NCI-H1048 (cell line): ENCODE results near the gene SLC17A6.
A peak's percentile ranks its signal among the peaks of the same experiment; 100 is the strongest.

Experiments
- DNase-seq: peaks from one replicate; lab custom pipeline; 2025; lab: John Stamatoyannopoulos, UW

The SLC17A6 gene

DNA sequence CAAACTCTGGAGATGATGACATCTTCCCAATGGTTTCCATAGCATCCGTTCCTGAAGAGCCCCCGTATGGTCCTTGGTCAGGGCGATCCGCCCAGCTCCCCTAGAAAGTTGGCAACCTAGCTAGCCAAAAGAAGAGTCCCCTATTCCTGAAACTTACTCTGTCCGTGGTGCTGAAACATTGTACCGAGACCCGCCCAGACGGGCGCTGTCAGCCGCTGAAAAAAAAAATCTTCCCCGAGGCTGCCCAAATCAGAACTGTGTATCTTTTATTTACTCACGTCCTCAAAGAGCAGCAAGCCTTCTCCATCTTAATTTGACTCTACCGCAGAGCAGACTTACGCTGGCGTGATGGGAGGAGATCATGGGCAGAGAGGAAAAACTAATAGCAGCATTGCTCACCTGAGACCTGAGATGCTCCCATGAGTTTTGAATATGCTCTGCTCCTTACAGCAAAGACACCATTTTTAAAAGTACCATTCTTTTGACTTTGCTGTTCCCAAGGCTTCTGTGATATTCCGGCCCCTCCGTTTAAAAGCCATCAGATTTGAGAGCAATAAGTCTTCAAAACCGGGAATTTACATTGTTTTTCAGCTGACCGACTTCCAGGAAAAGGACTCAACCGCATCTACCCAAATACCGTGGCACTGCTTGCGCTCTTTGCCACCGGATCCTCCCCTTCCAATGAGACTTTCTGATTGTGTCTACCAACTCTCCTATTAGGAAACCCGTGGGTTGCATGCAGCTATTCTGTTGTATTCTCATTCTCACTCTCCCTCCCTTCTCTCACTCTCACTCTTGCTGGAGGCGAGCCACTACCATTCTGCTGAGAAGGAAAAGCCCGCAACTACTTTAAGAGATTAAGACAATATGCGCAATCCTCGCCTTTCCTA lies at the start of gene SLC17A6:
Gene SLC17A6, plus strand, starts transcription at position 786 of the 890 bp plus-strand sequence. CDS start 153 bp downstream, outside the sequence.
- peak; percentile 45 for DNase-seq

DNA sequence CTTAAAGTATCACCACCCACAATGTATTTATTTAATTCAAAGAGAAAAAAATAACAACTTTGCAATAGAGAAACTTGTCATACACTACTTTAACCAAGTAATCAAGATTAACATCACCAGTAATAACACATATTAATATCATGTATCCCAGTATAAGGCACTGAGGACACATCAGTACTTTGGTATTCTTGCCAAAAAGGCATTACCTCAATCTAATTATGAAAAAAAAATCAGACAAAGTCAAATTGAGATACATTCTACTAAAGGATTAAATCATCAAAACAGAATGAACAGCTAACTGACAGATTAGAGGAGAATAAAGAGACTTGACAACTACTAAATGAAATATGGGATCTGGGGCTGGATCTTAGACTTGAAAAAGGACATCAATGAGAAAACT lies 35.8 kb upstream of the SLC17A6 start:
- no peak for DNase-seq

DNA sequence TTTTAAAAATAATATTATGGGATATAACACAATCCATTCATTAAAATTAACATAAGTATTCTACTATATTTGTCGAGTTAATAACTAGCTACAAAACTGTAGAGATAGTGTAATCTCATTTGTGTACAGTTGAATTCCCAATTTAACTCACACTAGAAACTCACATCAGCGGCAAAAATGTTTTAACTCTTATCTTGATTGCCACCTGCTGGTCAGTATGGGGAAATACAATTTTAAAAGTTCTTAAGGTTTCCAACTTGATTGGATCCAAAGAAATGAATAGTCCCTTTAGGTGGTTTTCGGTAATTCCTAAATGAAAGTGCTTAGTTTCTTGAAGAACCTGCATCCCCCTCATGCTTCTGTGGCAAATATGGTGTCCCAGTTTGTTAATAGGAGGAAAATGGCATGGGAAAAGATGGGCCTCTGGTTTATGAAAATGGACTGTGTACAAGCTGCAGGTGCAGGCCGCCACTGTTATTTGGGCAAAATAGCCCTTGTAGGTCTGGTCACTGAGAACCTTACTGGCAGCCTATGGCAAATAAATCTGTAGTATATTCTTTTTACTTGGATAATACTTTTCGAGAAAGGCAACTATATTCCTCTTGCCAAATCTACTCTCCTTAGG lies 33.7 kb upstream of the SLC17A6 start:
- peak; percentile 1 for DNase-seq

DNA sequence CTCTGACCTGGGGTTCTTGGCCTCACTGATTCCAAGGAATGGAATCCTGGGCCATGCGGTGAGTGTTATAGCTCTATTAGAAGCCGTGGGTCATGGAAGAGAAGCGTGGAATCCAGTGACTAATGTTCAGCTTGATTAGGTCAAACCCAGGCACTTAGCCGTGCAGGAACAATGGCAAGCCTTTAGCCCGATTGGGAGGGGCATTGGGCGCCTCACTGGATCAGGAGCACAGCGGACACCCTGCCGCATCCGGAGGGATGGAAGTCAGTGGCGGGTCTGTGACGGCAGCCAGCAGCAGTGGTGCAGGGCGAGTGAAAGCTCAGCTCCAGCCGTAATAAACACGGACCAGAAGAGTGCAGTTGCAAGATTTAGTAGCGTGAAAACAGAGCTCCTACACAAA lies 20.5 kb upstream of the SLC17A6 start:
- no peak for DNase-seq

DNA sequence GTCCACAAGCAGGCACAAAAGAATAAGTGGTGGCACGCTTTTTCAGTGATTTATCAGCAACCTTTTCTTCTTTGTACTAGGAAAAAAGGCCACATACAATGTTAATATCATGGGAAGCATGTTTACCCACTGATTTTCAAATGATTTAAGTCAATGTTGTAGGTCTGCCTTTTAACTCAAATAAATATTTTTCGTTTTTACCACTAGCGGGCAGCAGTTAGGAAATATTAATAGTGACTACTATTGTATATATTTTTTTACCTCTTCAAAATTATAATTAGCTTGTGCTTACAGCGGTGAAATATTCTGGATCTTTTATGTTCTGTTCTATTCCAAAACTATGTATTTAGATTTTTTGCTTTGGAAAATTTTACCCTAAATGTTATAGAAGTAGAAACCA lies 6.4 kb upstream of the SLC17A6 start:
- DNase-seq, result no peak

DNA sequence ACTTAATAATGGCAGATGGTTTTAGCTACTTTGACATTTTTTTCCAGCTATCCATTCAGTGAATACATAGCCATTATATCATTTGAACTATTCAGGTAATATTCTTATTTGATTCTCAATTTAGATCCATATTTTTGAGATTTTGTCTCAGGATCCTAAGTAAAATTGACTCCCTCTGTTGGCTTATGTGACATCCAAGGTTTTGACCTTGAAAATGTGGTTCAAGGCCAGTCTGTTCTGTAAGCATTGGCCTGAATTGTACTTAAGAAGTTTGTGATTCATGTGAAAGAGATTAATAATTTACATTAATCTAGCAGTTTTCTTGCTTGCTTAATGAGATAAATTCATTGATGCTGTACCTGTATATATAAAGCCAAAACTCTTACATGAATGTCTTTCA lies 1.6 kb upstream of the SLC17A6 start:
- DNase-seq, result no peak

DNA sequence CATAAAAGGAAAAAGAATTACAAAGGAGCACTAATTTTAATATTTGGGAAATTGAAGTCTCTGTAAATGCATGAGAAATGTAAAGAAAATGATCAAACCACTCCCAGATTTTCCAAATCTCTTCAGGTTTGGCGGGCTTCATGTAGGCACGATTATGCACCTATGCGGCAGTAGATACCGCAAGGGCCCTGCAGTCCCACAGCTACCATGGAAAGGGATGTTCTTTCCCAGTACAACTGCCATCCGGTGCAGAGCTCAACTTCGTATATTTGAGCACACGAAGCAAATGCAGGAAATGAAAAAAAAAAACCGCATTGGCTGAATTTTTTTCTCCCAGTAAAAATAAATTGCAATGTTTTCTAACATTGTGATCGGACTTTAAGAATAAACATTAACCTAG lies 1.4 kb downstream of the SLC17A6 start:
- DNase-seq, result no peak

DNA sequence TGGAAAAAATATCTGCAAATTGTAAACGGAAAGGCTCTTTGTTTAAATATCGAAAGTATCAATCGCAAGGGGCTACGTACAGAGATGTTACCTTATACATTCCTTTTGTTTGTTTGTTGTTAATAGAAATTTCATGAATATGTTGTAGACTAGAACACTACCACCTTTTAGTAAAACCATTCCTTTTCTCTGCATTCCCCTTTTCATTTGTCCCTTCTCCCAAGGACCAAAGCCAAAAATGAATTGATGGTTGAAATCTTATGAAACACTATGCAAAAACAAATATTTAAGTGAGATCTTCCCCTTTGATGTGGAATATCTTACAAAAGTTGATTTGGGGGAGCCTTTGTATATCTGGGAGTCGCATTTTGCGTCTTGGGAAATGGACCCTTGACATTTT lies 2.1 kb downstream of the SLC17A6 start:
- no peak for DNase-seq

DNA sequence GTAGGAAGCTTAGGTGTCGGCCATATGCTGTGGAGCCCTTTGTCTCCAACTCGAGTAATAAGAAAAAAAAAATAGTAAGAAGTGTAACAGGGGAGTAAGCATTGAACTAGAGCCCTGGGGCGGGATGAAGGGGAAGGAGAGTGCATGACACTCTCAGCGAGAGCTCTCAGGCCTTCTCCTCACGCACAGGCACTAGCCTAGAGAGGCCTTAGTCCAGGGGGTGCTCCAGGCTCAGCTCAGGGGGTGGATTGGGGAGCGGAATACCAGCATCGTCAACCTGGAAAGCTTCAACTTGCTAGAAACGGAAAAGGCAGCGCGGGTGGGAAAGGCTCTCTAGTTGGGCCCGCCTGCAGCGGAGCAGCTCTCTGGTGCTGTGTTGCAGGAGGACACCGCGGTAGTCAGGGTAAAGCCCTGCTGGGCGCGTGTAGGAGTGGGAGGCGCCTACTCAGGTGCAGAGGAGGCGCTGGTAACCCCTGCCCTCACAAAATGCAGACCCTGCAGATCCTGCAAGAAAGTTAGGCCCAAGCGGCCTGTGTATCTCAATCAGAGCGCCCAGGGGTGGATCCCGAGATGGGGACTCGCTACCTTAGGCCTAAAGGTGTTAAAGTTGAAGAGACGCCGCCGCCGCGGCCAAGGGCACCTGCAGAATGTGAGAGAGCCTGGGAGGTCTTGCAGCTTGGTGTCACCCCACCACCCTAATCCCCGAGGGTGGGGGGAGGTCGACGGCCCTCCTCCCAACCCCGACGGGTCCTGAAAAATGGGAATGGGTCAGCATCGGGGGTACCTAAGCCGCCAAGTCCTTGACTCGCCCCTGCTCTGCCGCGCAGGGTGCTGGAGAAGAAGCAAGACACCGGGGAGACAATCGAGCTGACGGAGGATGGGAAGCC lies 2.8 kb downstream of the SLC17A6 start:
- DNase-seq, result no peak

DNA sequence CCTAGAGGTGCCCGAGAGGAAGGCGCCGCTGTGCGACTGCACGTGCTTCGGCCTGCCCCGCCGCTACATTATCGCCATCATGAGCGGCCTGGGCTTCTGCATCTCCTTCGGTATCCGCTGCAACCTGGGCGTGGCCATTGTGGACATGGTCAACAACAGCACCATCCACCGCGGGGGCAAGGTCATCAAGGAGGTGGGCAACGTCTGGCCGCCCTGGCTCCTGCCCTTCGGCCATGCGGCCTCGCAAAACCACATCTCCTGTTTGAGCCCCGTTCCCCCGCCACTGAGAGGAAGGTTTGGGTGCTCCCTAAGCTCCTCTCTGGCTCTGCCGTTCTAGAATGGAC lies 3.4 kb downstream of the SLC17A6 start:
- no peak for DNase-seq

DNA sequence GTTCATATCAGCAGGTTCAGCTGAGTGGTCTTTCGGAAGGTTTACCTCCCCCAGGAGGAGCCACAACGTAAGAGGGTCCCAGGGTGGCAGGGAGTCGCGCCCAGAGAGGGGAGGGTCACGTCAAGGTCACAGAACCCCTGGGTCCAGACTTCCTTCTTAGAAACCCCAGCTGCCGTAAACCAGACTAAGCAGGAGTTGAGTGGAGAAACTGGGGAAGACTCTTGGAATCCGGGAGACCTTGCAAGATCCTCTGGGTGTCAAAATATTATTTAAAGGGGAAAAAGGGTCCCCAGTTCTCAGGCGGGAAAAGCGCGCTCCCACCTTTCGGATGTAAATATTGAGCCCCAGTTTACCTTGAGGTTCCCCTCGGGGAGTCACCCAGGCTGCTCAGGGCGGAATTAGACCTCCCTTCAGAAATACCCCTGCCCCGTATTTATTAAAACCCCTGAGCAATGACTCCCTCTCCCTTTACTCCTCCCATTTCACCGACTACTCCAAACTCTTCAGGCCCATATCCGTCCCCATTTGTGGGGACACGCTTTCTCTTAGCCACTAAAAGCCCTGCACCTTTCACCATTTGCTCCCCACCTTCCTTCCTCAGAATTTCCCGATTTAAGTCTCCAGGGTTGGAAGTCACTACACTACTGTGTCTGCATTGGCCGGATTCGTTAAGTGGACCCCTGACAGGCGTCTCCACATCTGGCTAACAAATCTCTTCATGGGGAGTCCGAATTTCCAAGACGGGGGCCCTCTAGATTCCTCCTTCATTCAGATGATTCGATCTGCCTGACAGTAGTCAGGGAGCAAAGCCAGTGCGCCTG lies 4.2 kb downstream of the SLC17A6 start:
- DNase-seq, result no peak

DNA sequence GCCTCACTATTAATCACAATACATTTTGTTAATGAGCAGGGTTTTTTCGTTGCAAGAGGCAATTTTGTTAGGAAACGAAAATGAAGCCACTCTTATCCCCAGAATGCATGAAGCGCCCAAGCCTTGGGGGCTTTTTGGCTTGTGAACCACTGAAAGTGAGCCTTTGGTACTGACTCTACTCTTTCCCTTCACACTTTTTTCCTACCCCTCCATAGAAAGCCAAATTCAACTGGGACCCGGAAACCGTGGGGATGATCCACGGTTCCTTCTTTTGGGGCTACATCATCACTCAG lies 4.8 kb downstream of the SLC17A6 start:
- no peak for DNase-seq

DNA sequence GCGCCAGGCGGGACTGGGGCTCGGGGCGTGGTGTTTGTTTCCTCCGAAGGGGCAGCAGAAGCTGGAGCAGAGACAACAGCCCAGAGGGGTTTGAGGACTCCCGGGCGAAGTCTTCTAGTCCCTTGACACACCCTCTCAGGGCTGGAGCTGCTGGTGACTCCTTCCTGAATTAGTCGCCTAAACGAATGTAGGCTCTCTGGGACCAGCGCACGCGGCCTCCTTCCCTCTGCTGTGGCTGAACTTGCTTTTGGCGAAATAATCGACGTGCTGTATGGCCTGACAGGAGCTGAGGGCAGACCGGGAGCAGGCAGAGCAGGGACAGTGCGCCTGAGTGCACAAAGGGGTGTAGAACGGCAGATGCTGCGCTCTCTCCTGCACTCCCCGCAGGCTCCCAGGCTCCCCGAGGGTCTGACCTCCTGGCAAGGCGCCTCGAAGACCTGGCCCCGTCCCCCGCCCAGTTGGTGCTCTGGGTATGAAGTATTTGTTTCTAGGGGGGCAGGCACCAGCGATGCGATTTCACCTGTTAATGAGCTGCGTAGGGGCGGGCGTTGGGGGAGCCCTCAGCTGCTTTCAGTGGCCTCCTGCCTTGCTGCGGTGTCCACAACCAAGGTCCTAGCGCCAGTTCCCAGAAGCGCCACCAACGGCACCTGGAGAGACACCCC lies 5.3 kb downstream of the SLC17A6 start:
- DNase-seq, result no peak

DNA sequence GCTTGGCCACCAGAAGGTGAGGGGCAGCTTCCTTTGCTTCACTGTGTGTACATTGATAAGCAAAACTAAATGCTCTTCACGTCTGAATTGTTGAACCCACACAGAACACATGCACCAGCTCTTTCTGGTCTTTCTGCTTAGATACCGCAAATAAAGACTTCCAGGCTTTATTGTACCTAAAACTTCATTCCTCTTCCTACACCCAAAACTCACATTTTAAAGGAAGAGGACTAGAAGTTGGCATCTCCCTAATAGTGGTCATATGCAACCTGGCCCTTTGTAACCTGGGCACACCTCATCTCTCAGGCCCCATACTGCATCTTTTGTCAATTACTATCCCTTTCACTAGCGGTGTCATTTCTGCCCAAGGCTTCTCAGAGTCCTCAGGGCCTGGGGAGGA lies 5.9 kb downstream of the SLC17A6 start:
- DNase-seq, result no peak

DNA sequence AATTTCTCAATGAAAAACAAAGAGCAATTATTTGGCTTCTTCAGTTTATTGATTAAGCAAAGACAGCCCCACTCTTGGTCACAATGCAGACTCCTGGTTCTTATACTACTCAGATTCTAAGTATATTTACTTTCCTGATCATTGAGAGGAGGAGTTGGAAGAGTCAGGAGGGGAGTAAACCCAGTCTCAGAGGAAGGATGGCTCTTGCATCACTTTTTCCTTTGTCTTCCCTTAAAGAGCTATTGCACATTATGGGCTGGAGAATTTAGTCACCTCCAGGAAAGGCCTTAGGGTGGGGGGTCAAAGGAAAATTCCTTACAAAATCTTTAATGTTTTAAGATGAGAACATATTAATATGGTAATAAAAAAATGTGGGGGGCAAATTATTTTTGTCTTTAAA lies 8.1 kb downstream of the SLC17A6 start:
- DNase-seq, result no peak

DNA sequence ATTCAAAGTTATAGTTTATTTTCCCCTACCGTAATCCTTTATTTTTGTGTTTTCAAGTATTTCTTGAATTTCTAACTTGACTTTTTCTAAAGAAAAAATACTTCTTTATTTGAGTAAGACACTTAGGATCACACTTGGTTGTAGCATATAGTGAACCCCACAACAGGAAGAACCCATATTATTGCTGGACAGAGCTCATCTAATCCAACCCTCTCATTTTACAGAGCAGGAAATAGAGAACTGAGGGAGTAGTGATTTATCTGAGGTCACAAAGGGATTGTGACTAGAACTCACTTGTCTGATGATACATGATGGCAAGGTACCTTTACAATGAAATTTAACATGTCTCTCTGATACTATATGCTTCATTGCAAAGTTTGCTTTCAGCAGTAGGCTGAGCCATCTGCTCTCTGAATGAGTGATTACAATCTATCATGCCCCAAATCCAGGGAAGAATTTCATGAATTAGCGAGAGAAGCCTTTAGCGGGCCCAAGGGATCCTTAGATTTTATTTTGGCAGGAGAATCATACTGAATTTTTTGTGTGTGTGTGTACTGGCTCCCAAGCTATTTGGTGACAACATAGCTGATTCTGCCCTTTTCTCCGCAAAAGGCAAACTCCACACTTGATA lies 9.8 kb downstream of the SLC17A6 start:
- no peak for DNase-seq

DNA sequence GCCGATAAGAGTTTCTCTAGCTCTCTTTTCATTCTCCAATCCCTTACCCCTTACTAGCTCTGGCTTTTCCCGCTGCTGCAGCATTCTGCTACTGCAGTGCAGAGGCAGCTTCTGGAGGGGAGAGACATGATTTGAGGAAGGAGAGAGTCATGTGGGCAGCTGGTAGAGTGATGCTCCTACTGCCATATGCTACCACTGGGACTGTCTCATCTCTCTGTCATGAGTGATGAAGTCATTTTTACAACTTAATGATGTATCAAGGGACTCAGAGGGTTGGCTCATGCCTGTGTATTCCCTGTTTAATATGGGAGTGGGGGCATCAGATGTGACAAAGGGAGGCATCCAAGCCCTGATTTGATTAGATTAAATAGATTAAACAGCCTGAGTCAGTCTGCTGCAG lies 11.3 kb downstream of the SLC17A6 start:
- no peak for DNase-seq

DNA sequence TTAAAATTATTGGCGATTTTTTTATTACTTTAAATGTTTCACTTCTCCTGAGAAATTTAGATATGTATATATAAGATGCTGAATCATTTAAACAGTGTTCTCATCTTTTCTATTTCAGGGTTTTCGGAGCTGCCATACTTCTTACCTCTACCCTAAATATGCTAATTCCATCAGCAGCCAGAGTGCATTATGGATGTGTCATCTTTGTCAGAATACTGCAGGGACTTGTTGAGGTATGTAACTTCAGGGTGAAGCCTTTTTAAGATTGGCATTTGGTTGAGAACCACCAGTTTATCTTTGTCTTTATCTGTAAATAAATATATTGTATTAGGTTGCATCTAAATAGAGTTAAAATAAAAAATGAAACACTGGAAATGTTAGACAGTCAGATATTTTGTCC lies 21.1 kb downstream of the SLC17A6 start:
- no peak for DNase-seq

DNA sequence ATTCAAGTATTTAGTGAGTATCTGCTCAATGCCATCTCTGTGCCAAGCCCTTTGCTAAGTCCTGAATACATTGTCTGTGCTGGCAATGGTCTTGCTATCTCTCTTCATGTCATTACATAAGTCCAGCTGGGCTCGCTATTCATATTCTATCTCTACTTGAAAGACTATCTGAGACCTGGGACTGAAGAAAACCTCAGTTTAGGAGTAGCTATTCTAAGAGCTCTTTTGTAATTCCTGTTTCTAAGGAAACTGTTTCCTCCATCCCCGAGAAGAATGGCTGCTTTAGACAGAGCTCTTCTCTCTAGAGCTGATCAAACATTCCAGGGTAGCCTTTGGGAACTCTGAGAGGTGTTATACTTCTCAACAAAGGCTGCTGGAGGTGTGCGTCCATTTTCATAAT lies 33.0 kb downstream of the SLC17A6 start:
- no peak for DNase-seq

DNA sequence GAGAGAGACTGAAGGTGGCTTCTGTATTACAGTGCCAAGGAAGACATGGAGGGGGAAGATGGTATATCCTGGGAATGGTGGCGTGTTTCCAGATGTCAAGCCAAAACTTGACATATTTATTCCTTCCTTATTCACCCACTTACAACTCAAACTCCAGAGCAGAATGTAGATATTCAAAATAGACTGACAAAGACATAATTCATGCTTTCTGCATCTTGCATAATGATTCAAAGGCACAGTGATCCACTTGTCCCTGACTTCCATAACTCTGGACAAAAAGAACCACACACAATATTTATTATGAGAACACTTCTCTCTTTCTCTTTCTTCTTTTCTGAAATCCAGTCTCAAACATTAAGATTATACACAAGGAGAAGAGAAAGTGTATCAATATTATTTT lies 48.9 kb downstream of the SLC17A6 start:
- no peak for DNase-seq
